ENCODE results near the gene SPINT1.
A peak's percentile ranks its signal among the peaks of the same experiment; 100 is the strongest.

The SPINT1 gene

GRCh38 chr15:40899536-40900207 is 55.8 kb downstream of the SPINT1 start:
- DNase-seq (ENCODE audit: low read depth): no peak
- no peak overlapping the region for H3K4me3 ChIP-seq (ENCODE audit: low read depth, low read length)
- TF ChIP-seq CTCF (IDR thresholded peaks at IDR 0.05; ENCODE audit: low read depth, low read length) (no peak), MAX (IDR thresholded peaks at IDR 0.05; ENCODE audit: low read depth, low read length) (no peak), MYC (IDR thresholded peaks at IDR 0.05; ENCODE audit: low read depth, low read length) (no peak), POLR2A (IDR thresholded peaks at IDR 0.05; ENCODE audit: extremely low read depth, insufficient read length) (no peak)

- no peak for DNase-seq (ENCODE audit: low read depth)
- H3K4me3 ChIP-seq (ENCODE audit: low read depth, low read length): no peak overlapping the region
- no peak for TF ChIP-seq MAX (IDR thresholded peaks at IDR 0.05; ENCODE audit: low read depth, low read length)
- TF ChIP-seq CTCF (IDR thresholded peaks at IDR 0.05; ENCODE audit: low read depth, low read length): no peak
- no peak for TF ChIP-seq POLR2A (IDR thresholded peaks at IDR 0.05; ENCODE audit: extremely low read depth, insufficient read length)
- no peak for TF ChIP-seq MYC (IDR thresholded peaks at IDR 0.05; ENCODE audit: low read depth, low read length)
These were observed 56.6 kb downstream of the SPINT1 start for GRCh38 chr15:40900256-40901052.

GRCh38 chr15:40901053-40901443 is 57.2 kb downstream of the SPINT1 start:
- no peak overlapping the region for H3K4me3 ChIP-seq (ENCODE audit: low read depth, low read length)
- TF ChIP-seq MYC (IDR thresholded peaks at IDR 0.05; ENCODE audit: low read depth, low read length): no peak
- no peak for TF ChIP-seq MAX (IDR thresholded peaks at IDR 0.05; ENCODE audit: low read depth, low read length)
- no peak for TF ChIP-seq POLR2A (IDR thresholded peaks at IDR 0.05; ENCODE audit: extremely low read depth, insufficient read length)
- no peak for TF ChIP-seq CTCF (IDR thresholded peaks at IDR 0.05; ENCODE audit: low read depth, low read length)
- no peak for DNase-seq (ENCODE audit: low read depth)

GRCh38 chr15:40902605-40903561 is 59.0 kb downstream of the SPINT1 start:
- DNase-seq (ENCODE audit: low read depth): peak; percentile 99
- peak; percentile 99 for TF ChIP-seq MAX (IDR thresholded peaks at IDR 0.05; ENCODE audit: low read depth, low read length)
- TF ChIP-seq MYC (IDR thresholded peaks at IDR 0.05; ENCODE audit: low read depth, low read length): peak; percentile 99
- peak; percentile 15 for TF ChIP-seq POLR2A (IDR thresholded peaks at IDR 0.05; ENCODE audit: extremely low read depth, insufficient read length)
- TF ChIP-seq CTCF (IDR thresholded peaks at IDR 0.05; ENCODE audit: low read depth, low read length): no peak
- peak overlapping the region; percentile 59 for H3K4me3 ChIP-seq (ENCODE audit: low read depth, low read length)

GRCh38 chr15:40904552-40905201 is 60.8 kb downstream of the SPINT1 start:
- no peak for DNase-seq (ENCODE audit: low read depth)
- H3K4me3 ChIP-seq (ENCODE audit: low read depth, low read length): no peak overlapping the region
- TF ChIP-seq CTCF (IDR thresholded peaks at IDR 0.05; ENCODE audit: low read depth, low read length) (no peak), MAX (IDR thresholded peaks at IDR 0.05; ENCODE audit: low read depth, low read length) (no peak), POLR2A (IDR thresholded peaks at IDR 0.05; ENCODE audit: extremely low read depth, insufficient read length) (no peak), MYC (IDR thresholded peaks at IDR 0.05; ENCODE audit: low read depth, low read length) (no peak)

Measured in NB4 (cell line).